Hypothalamus (tissue), 51 donors: Measurements from ENCODE around the gene GLIS1.

ENCODE experiments used
- DNase-seq, 51 donors: peaks; one replicate each; lab custom pipeline; 2025; lab: John Stamatoyannopoulos, UW

The GLIS1 gene

DNA sequence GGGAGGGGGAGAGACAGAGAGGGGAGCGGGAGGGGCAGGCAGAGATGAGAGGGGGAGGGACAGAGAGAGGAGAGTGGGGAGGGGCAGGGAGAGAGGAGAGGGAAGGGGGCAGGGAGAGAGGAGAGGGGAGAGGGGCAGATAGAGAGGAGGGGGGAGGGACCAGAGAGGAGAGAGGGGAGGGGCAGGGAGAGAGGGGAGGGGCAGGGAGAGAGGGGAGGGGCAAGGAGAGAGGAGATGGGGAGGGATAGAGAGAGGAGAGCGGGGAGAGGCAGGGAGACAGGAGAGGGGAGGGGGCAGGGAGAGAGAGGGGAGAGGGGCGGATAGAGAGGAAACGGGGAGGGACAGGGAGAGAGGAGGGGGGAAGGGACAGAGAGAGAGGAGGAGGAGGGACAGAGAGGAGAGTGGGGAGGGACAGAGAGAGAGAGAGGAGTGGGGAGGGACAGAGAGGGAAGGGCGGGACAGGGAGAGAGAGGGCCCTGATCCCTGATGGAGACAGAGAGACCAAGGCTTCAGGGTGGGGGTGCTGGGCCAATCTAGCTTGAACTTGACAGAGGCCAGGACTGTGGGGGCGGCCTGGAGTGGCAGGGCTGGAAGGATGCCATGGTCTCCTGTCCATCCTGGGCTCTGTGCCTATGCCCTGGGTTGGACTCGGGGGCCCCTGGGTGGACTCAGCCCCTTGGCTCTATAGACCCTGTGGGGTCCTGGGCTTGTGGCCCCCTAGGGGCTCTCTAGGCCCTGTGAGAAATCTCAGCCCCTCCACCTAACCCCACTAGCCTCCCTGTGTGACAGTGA lies 236.1 kb downstream of the GLIS1 start:
- DNase-seq = no peak

DNA sequence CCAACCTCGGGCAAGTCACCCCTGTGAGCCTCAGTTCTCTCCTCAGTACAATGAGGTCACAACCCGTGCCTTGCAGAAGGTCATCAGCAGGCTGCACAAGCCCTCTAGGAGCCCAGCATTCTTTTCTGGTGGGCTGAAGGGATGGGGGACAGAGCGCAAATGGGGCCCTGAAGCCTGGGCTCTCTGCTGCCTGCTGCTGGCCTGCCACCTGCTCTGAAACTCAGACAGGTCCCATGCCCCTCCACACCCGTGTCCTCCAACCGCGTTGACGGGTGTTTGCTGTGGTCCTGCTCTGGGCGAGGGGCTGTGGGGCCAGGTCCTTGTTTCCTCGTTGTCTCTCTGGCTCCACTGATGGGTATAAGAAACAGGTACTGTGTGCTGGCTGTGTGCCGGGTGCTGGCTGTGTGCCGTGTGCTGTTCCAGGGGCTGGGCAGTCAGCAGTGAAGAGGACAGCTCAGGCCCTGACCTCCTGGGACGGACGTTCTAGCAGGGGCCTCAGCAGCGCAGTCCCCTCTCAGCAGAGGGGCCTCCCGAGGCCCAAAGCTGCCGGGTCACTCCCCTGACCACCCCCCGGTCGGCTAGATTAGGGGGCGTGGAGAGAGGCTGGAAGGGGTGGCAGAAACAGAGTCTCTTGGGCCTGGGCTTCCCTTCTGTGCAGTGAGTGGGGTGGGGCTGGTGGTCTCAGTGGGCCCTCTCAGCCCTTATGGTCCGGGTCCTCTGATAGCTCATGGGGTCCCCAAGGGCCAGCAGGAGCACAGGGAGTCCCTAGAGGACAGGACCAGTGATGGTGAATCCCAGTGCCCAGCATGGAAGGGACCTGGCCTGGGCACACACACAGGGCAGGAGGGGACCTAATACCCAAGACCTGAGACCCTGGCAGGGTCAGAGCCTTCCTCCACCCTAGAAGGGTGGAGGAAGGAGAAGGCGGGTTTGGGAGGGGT lies 237.6 kb downstream of the GLIS1 start:
- DNase-seq = no peak

DNA sequence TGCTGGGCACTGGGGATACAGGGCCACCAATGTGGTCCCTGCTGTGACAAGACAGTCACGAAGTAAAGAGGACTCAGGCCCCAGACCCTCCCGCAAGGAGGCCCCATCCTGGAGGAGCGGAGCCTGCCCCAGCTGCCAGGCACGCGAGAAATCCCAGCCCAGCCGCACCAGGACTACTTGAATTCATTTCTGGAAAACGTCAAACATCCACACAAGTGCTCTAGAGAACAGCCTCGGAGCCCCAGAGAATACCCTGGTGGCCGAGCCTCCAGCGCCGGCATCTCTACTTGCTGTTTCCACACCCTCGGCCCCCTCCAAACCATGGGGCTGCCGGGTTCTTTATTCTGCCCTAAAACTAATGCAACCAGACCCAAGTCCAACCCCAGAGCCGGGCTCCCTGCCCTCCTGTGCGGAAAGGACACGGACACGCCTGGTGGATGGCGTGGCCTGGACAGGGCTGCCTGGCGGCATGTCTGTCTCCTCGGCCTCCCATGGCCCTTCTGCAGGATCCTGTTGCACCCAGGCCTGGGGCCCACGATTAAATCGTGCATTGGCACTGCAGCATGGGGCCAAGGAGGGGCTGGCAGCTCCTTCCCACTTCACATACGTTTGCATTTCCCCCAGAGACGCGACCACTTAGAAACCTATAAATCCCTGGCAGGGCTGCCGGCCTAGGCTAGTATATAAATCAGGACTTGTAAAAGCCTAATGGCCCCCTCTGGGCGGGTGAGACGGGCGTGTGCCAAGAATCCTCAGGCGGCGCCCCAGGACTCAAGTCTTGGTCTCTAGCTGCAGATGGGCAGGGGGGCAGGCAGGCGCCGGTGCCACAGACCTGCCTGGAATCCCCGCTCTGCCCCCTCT lies 238.5 kb downstream of the GLIS1 start:
- DNase-seq = no peak

DNA sequence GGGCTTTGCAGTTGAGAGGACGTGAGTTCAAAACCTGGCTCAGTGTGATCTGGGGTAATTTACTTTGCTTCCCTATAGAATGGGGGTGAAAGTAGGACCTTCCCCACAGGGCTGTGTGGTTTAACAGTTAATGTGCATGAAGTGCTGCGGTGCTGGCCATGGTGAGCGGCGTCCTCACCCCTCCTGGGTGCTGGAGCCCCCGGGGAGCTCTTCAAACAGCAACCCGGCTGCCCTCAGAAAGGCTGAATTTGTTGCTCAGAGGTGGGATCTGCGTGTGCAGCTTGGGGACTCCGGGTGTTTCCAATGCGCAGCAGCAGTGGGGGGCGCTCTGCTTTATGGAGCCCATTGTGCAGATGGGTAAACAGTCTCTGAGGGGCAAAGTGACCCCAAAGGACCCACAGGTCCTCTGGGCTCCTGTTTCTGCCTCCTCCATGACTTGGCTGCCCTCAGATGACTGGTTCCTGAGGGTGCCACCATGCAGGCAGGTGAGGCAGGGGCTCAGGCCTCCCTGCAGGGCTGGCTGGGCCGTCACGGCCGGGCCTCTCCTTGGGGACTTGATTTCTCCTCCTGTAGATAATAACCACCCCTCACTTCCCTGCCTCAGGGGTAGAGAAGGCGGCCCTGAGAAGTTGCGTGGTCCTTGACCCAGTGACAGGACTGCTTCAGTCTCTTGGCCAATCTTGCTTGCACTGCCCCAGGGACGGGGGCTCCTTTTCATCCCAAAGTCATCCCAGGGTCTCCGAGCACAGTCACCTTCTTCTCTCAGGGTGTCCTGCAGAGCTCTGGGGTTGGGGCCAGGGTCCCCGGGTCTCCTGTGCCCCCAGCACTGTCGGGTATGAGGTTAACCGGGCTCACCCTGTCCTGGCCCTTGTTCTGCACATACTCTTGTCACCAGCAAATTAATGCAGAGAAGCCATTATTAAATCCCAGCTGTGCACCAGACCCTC lies 239.4 kb downstream of the GLIS1 start:
- no peak for DNase-seq

DNA sequence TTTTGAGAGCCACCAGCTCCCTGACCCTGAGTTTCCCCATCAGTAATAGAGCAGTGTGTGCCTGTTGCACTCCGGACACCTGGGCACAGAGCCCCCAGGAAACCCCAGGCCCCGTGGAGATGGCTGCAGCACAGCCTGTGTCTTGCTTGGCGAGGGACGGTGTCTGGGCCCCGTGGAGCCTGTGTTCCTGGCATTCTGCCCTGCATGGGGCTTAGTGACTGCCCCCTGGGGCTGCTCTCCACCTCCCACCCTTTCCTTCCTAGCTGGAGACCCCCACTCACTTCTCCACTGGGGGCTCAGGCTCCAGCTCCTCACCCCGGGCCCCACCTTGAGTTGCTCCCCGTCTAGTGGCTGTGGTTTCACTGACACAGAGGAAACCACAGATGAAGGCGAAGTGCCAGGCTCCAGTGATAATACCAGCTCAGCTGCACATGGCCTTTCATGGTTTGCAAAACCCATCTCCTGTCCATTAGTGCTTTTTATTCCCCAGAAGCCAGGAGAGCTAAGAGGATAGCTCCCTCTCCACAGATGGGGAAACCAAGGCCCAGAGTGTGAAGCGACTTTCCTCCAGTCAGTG lies 240.3 kb downstream of the GLIS1 start:
- DNase-seq = no peak

DNA sequence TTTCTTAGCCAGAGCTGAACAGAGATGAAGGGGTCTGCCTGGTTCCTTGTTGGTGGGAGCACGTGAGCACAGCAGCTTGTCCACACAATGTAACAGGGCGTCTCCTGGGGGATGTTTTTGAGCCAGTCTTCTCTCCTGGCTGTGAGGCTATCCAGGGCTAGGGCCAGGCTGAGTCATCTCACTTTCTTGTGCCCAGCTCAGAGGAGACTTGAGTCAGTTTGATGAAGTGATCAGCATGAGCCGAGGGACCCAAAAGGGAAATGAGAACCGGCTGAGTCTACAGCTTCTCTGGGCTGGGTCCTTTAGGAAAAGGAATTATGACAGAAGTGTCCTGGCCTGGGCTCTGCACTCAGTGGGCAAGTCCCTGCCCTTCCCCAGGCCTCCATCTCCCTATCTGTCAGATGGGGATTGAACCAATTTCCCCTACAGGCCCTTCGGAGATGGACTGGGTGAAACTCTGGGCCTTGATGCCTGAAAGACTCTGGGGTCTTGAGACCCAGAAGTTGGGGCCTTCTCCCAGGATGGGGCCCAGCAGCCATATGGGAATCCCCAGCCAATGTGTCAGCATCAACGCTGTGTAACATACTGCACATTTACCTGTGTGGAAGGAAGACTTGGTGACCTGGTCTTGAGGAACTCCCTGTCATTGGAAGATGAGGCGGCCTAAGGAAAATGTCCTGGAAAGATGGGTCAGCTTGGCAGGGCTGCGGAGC lies 243.2 kb downstream of the GLIS1 start:
- DNase-seq = no peak

DNA sequence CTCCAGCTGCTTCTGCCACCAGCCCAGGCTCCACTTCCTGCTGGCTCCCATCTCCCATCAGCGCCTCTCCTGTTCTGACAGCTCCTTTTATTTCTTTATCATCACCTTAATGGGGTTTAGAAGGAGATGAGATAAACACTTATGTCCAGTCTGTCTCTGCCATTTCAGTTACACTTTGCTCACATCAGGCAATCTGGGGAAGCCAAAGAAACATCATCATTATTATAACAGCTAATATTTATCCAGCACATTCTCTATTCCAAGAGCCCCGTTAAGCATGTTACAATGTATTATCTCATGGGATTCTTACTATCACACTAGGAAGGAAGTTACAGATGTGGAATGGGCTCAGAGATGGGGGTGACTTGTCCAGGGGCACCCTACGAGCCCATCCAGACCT lies 248.6 kb downstream of the GLIS1 start:
- no peak for DNase-seq

DNA sequence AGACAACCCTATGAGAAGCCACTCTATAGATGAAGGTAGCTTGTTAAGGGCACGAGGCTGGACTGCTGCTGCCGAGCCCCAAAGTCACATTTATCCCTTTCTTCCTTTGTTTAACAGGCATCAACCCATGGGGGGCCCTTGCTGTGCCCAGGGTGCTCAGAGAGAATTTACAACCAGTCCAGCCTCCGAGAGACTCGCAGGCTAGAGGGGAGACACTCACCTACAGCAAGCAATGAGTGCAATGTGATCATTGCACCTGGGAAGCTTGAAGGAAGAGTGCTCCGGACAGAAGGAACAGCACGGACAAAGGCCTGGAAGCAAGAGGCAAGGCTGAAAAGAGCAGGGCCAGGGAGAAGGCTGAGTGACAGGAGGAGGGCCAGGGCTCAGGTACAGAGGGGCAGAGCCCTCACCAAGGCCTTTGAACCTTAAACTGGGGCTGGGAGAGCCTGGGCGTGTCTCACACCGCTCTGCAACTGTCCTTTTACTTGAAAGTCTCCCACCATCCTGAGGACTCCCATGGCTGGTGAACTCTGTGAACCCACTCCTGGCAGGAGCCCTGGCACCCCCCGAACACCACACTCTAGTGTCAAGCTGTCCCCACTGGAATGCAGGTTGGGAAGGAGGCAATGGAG lies 252.5 kb downstream of the GLIS1 start:
- no peak for DNase-seq

DNA sequence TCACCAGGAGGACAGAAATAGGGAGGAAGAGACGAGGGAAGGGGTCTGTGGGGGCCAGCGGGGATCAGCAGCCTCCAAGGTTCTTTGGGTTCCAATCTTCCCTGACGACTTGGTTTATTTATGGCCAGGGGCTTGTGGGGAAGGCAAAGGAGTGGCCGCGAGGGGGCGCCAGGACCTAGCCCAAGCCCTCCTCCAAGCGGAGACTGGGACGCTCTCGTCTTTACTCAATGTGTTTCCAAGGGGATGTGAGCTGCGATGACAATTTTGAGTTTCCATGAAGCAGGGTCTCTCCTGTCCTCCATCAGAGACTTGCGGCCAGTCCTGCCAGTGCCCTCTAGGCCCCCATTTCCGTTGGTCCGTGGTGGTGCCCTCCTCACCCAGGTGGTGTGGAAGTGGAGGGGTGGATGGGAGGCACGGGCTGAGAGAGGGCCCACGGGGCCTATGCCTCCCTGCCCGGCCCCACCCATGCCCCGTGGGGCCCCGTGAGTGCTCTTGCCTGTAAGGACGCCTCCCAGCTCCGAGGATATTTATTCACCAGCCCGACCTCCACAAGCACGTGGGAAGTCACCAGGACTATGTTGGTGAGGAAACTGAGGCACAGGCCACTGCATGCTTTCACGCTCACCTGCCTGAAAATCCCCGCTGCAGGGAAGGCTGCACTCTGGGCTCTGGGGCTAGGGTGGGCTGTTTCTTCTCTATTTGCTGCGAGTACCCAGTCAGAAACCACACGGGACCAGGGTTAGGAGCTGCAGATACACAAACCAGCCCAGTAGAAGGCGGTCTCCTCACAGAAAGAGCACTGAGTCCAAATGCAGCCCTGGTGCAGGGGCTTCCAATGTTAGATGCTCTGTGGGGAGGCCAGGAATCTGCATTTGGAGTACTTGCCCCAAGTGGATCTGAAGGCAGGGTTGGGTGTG lies 253.2 kb downstream of the GLIS1 start:
- DNase-seq = peak in 47 of 51 donors; percentile 3 to 82 (median 43)

DNA sequence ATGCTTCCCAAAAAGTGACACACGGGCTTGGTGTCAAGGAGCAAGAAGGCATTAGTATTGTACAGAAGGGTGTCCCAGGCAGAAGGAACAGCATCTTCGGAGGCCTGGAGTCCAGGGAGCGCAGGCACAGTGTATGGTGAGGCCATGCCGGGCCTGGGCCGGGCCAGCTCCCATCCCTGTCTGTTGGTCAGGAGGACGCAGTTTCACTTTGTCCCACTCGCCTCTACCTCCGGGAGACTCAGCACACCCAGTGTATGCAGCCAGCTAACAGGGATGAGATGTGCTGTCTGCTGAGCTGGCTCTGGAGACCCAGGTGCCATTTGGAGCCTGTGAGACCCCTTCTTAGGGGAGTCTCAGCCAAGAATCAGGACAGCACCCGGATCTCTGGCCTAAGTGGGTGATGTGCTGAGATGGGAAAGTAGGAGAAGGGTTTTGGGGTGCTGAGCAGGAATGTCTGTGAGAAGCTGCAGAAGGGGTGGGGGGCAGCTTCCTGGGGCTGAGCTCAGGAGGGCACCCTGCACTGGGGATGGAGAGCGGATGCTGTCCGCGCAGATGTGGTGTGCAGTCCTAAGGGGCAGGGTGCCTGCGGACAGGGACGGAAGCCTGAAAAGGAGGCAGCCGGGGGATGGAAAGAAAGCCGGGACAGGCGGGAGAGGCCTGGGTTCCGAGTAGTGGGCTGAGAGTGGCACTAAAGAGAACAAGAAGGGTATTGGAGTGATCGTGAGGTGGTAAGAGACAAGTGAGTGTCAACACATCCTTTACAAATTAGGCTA lies 254.1 kb downstream of the GLIS1 start:
- DNase-seq = no peak

DNA sequence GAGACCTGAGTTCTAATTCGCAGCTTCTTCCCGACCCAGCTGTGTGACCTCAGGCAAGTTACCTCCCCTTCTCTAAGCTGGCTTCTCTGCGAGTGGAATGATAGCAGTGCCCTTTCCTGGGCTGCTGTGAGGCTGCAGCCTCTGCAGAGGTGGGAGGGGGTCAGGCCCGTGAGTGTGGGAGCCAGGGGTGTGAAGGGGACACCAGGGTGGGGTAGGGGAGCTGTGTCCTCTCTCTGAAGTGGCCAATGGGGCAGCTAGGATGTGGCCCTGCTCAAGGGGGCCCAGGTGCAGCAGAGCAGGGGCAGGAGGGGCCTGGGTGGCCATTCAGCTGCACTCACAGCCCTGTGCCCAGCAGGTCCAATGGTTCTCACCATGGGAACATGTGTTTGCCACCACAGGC lies 255.3 kb downstream of the GLIS1 start:
- no peak for DNase-seq

DNA sequence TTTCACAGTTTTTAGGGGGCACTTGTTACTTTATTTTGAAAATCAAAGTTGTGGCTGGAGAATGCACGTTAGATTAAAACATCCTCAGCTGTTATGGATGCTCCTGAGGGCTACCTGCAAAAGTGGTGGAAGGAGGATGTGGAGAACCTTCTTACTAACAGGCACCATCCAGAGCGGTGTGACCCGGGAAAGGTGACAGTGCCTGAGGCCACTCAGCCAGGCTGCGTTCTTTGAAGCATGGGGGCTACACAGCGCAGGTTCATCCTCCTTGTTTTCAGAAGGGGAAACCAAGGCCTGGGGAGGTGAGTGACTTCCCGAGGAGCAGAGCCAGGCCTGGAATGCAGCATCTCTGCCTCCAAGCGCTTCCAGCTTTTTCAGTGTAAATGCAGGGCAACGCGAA lies 255.8 kb downstream of the GLIS1 start:
- DNase-seq = no peak

DNA sequence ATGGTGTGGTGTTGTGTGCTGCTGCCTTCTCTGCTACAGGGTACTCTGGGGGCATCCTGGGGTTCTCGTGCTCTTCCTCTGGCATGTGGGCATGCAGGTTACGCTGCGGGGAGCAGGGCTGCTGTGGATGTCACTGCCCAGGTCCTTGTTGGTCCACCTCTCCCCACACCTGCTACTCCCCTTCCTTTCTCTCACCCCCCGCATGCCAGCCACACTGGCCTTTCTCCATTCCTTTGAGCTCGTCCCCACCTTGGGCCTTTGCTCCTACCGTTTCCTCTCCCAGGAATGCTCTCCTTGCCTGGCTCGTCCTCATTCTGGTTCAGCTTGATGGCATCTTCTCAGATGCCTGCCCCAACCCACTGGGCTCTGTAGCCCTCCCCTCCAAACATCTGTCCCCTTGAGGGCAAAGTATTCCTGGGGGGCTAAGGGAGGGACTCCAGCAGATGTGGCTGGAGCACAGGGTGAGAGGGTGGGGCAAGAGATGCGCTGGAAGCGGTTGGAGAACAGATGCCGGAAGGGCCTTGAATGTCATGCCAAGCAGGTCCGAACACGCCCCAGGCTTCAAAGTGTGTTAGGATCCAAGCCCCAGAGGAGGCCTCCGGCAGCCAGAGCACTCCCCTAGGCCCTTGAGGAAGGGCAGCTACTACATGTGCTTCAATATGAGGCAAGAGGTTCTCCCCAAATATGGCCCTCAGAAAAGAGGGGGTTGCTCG lies 256.4 kb downstream of the GLIS1 start:
- no peak for DNase-seq

DNA sequence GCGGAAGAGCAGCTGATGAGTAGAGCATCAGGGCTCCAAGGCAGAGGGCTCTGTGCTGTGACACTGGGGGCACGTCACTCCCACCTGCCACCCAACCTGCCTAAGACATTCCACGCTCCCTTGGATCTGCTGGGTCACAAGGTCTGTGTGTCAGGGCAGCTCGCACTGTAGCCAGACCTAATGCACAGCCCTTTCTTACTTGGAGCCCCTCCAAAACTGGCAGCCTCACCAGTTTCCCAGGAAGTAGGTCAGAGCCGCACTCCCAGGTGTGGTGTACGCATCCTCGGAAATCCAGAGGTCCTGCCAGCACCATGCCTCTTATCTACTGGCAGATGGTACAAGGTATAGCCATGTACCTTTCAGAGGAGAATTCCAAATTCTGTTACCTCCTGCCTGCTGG lies 257.5 kb downstream of the GLIS1 start:
- DNase-seq = no peak

DNA sequence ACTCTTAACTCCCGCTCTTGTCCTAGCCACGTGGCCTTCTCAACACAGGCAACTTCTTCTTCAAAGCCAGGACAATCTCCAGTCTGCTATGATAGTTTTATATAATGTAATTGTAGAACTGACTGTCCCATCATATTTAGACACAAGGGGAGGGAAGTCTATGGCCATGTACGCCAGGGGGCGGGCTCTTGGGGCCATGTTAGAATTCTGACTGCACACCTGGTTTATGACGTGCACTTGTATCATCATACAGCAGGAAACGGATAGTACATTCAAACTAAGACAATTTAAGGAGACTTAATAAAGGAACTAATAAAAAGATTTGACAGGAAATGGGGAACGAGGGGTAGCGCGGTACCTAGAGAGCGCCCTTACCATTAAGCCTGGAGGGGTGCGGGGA lies 258.3 kb downstream of the GLIS1 start:
- no peak for DNase-seq

DNA sequence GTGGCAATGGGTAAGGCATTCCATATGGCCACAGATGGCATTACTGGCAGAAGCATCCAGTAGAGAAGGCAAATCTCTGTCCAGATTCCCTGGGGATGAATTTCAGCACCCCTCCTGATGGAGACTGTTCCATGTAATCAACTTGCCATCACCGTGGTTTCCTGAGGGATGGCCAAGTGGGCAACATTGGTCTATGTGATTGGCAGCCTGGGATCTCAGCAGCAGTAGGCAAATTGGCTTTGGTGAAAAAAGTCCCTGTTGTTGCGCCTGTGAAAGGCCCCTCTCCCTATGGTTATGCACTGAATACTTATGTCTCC lies 260.5 kb downstream of the GLIS1 start:
- no peak for DNase-seq
